NCI-H2227 (cell line): ENCODE measurements around the gene TOMM40L.

ENCODE experiments used
- DNase-seq: peaks from one replicate; lab custom pipeline; 2025; ENCODE audit not compliant: unreplicated experiment; lab: John Stamatoyannopoulos, UW

TOMM40L gene

GRCh38 chr1:161225534-161226319 lies at the start of gene TOMM40L:
TSS of gene TOMM40L (plus strand) at chr1:161226060. CDS start at chr1:161226490, 430 bp downstream.
- peak; percentile 99 for DNase-seq

GRCh38 chr1:161176468-161177111 lies 49.3 kb upstream of the TOMM40L start:
- DNase-seq, result no peak

GRCh38 chr1:161177112-161177935 lies 48.5 kb upstream of the TOMM40L start, which contains the start of gene B4GALT3:
TSS of gene B4GALT3 (minus strand) at chr1:161177507. CDS start at chr1:161176060, 1,447 bp downstream.
- DNase-seq, result peak; percentile 89

GRCh38 chr1:161177936-161178244 lies 48.0 kb upstream of the TOMM40L start:
- DNase-seq, result no peak

- no peak for DNase-seq
These were observed 46.2 kb upstream of the TOMM40L start for GRCh38 chr1:161179698-161180097.

GRCh38 chr1:161180639-161181038 lies 45.2 kb upstream of the TOMM40L start:
- DNase-seq, result no peak

- DNase-seq, result no peak
These were observed 43.6 kb upstream of the TOMM40L start for GRCh38 chr1:161182214-161182613.

- no peak for DNase-seq
These were observed 40.6 kb upstream of the TOMM40L start for GRCh38 chr1:161185282-161185682.

- no peak for DNase-seq
These were observed 40.0 kb upstream of the TOMM40L start for GRCh38 chr1:161185732-161186311.

GRCh38 chr1:161187311-161187710 lies 38.5 kb upstream of the TOMM40L start:
- no peak for DNase-seq

- DNase-seq, result no peak
These were observed 37.5 kb upstream of the TOMM40L start for GRCh38 chr1:161188381-161188780.

- no peak for DNase-seq
These were observed 36.8 kb upstream of the TOMM40L start for GRCh38 chr1:161189036-161189435.

- peak; percentile 35 for DNase-seq
These were observed 34.8 kb upstream of the TOMM40L start for GRCh38 chr1:161190962-161191521.

- no peak for DNase-seq
These were observed 33.9 kb upstream of the TOMM40L start for GRCh38 chr1:161191971-161192370.

- peak; percentile 87 for DNase-seq
These were observed 33.1 kb upstream of the TOMM40L start for GRCh38 chr1:161192476-161193465.

GRCh38 chr1:161193561-161194235 lies 32.2 kb upstream of the TOMM40L start:
- DNase-seq, result no peak

- DNase-seq, result no peak
These were observed 30.7 kb upstream of the TOMM40L start for GRCh38 chr1:161195171-161195570.

- DNase-seq, result no peak
These were observed 29.7 kb upstream of the TOMM40L start for GRCh38 chr1:161196111-161196510.
